H9 (cell line): ENCODE data around the gene INPP5B. TPM values are rescaled to one million over a fixed set of nuclear protein-coding genes. Genes with fewer than 3 reads are reported as not detected.
"Not testable (repeated sequence)": the region's sequence is repeated elsewhere in the genome, so short reads cannot be mapped to it uniquely, and the experiment has no call there.

ENCODE experiments used
- DNase-seq: peaks from one replicate; pipeline ENCODE4 v3.0.0-alpha.2; 2017
- H2AFZ ChIP-seq: one replicate; pipeline ENCODE4 v1.6.1; 2013; ENCODE audit warnings: mild to moderate bottlenecking, low read length, control low read depth, moderate library complexity
- H2AK5ac ChIP-seq: 2 replicates; pipeline ENCODE4 v1.6.1; 2013; ENCODE audit warnings: low read length, control low read depth, mixed read lengths; ENCODE audit not compliant: insufficient read length
- H2BK120ac ChIP-seq: one replicate; pipeline ENCODE4 v1.6.1; 2013; ENCODE audit warnings: low read depth, mild to moderate bottlenecking, low read length, control low read depth, inconsistent platforms; ENCODE audit not compliant: poor library complexity, severe bottlenecking
- H2BK12ac ChIP-seq: 2 replicates; pipeline ENCODE4 v1.6.1; 2013; ENCODE audit warnings: low read length, control low read depth, mixed read lengths, low read depth; ENCODE audit not compliant: insufficient read length
- H2BK15ac ChIP-seq: 2 replicates; pipeline ENCODE4 v1.6.1; 2013; ENCODE audit warnings: low read depth, low read length, control low read depth
- H2BK20ac ChIP-seq: one replicate; pipeline ENCODE4 v1.6.1; 2013; ENCODE audit warnings: low read depth, mild to moderate bottlenecking, low read length, control low read depth, inconsistent platforms; ENCODE audit not compliant: poor library complexity, severe bottlenecking
- H2BK5ac ChIP-seq: 2 replicates; pipeline ENCODE4 v1.6.1; 2013; ENCODE audit warnings: low read length, control low read depth, mixed read lengths; ENCODE audit not compliant: insufficient read length
- H3K14ac ChIP-seq: 2 replicates; pipeline ENCODE4 v1.6.1; 2013; ENCODE audit warnings: low read length, control low read depth; ENCODE audit not compliant: insufficient read depth
- H3K18ac ChIP-seq: 2 replicates; pipeline ENCODE4 v1.6.1; 2013; ENCODE audit warnings: low read depth, mild to moderate bottlenecking, mixed read lengths, low read length, control low read depth; ENCODE audit not compliant: insufficient read length
- H3K23ac ChIP-seq: 2 replicates; pipeline ENCODE4 v1.6.1; 2013; ENCODE audit warnings: low read length, control low read depth, mixed read lengths, low read depth; ENCODE audit not compliant: insufficient read length
- H3K23me2 ChIP-seq: 2 replicates; pipeline ENCODE4 v1.6.1; 2013; ENCODE audit warnings: low read depth, mild to moderate bottlenecking, mixed read lengths, low read length, control low read depth; ENCODE audit not compliant: insufficient read length, poor library complexity, severe bottlenecking
- H3K27ac ChIP-seq: 2 replicates; pipeline ENCODE4 v1.5.1; 2013; ENCODE audit warnings: low read length, control low read depth, mixed read lengths, low read depth; ENCODE audit not compliant: insufficient read length
- H3K27me3 ChIP-seq: 2 replicates; pipeline ENCODE4 v1.6.1; 2013; ENCODE audit warnings: low read length, control low read depth, inconsistent platforms; ENCODE audit not compliant: insufficient read depth
- H3K4ac ChIP-seq: 2 replicates; pipeline ENCODE4 v1.6.1; 2013; ENCODE audit warnings: low read depth, mild to moderate bottlenecking, control low read depth, inconsistent platforms, low read length, moderate library complexity
- H3K4me1 ChIP-seq: 2 replicates; pipeline ENCODE4 v1.6.1; 2013; ENCODE audit warnings: low read length, control low read depth, inconsistent platforms; ENCODE audit not compliant: insufficient read depth
- H3K4me2 ChIP-seq: 2 replicates; pipeline ENCODE4 v1.6.1; 2013; ENCODE audit warnings: low read length, control low read depth, mixed read lengths; ENCODE audit not compliant: insufficient read length, insufficient read depth
- H3K56ac ChIP-seq: 2 replicates; pipeline ENCODE4 v1.6.1; 2013; ENCODE audit warnings: low read depth, mild to moderate bottlenecking, mixed read lengths, low read length, control low read depth; ENCODE audit not compliant: insufficient read length
- H3K79me1 ChIP-seq: 2 replicates; pipeline ENCODE4 v1.6.1; 2013; ENCODE audit warnings: low read depth, mild to moderate bottlenecking, moderate library complexity, low read length, control low read depth, inconsistent platforms; ENCODE audit not compliant: insufficient read depth, poor library complexity, severe bottlenecking
- H3K79me2 ChIP-seq: 2 replicates; pipeline ENCODE4 v1.6.1; 2013; ENCODE audit warnings: low read length, control low read depth, inconsistent platforms; ENCODE audit not compliant: insufficient read depth
- H3K9ac ChIP-seq: 2 replicates; pipeline ENCODE4 v1.6.1; 2013; ENCODE audit warnings: low read length, control low read depth, mixed read lengths; ENCODE audit not compliant: insufficient read length; ENCODE audit errors: extremely low read depth
- H3K9me3 ChIP-seq: one replicate; pipeline ENCODE4 v1.6.1; 2013; ENCODE audit warnings: low read depth, low read length, inconsistent platforms; ENCODE audit not compliant: control insufficient read depth
- H3T11ph ChIP-seq: one replicate; pipeline ENCODE4 v1.6.1; 2013; ENCODE audit warnings: mild to moderate bottlenecking, low read length, control low read depth, inconsistent platforms
- H4K20me1 ChIP-seq: one replicate; pipeline ENCODE4 v1.6.1; 2013; ENCODE audit not compliant: control insufficient read depth, insufficient read length, insufficient read depth
- H4K5ac ChIP-seq: 2 replicates; pipeline ENCODE4 v1.6.1; 2013; ENCODE audit warnings: low read depth, mild to moderate bottlenecking, mixed read lengths, low read length, control low read depth; ENCODE audit not compliant: insufficient read length
- H4K8ac ChIP-seq: replicated peaks from 2 replicates; pipeline ENCODE4 v1.6.1; 2013; ENCODE audit warnings: low read length, control low read depth, mixed read lengths, low read depth; ENCODE audit not compliant: insufficient read length
- H4K91ac ChIP-seq: 2 replicates; pipeline ENCODE4 v1.6.1; 2013; ENCODE audit warnings: low read depth, mild to moderate bottlenecking, moderate library complexity, mixed read lengths, low read length, control low read depth; ENCODE audit not compliant: insufficient read length
- H3K27ac Mint-ChIP-seq, 3 experiments: 2 replicates in 2 of 3; 3 replicates in 1 of 3; pipeline ENCODE4 v1.8.0; 2020 to 2021; ENCODE audit warnings: mixed read lengths in 3 of 3, mild to moderate bottlenecking in 1 of 3, moderate library complexity in 1 of 3
- H3K27me3 Mint-ChIP-seq: 2 replicates; pipeline ENCODE4 v1.8.0; 2021; ENCODE audit warnings: low read depth, mild to moderate bottlenecking, moderate library complexity, mixed read lengths
- H3K36me3 Mint-ChIP-seq, 3 experiments: 2 replicates in 2 of 3; 3 replicates in 1 of 3; pipeline ENCODE4 v1.8.0; 2020 to 2021; ENCODE audit warnings: low read depth in 3 of 3, mixed read lengths in 3 of 3; ENCODE audit not compliant: insufficient read depth in 1 of 3
- H3K4me1 Mint-ChIP-seq, 2 experiments: 2 replicates each; pipeline ENCODE4 v1.8.0; 2020; ENCODE audit warnings: mixed read lengths in 2 of 2
- H3K4me3 Mint-ChIP-seq, 2 experiments: 2 replicates in 1 of 2; 3 replicates in 1 of 2; pipeline ENCODE4 v1.8.0; 2020 to 2021; ENCODE audit warnings: mild to moderate bottlenecking in 2 of 2, mixed read lengths in 2 of 2, moderate library complexity in 1 of 2
- H3K9me3 Mint-ChIP-seq, 2 experiments: 2 replicates in 1 of 2; 3 replicates in 1 of 2; pipeline ENCODE4 v1.8.0; 2020; ENCODE audit warnings: mild to moderate bottlenecking in 2 of 2, mixed read lengths in 2 of 2, moderate library complexity in 1 of 2
- CTCF ChIP-seq: fragments of 200-600 bp; sonication (generic); conservative IDR thresholded peaks from 3 replicates; pipeline ENCODE4 v1.8.0; 2021; ENCODE audit warnings: antibody characterized with exemption, mild to moderate bottlenecking
- WGBS: extraction: QIAGEN DNeasy Blood & Tissue Kit; methylation state at CpG from one replicate; pipeline ENCODE4 v1.1.7; 2013; ENCODE audit warnings: missing lambda C conversion rate, low lambda C conversion rate, mixed read lengths; ENCODE audit not compliant: insufficient read length; ENCODE audit errors: extremely low coverage; 5-methylcytosine and 5-hydroxymethylcytosine counted together
- total RNA-seq: library from RNA; stranded (reverse); gene quantifications from 2 replicates; pipeline ENCODE4 v1.2.1, GENCODE V29; 2021

Gene INPP5B
- total RNA-seq, 1 experiment from 2014 or later: 28.2 TPM

DNA sequence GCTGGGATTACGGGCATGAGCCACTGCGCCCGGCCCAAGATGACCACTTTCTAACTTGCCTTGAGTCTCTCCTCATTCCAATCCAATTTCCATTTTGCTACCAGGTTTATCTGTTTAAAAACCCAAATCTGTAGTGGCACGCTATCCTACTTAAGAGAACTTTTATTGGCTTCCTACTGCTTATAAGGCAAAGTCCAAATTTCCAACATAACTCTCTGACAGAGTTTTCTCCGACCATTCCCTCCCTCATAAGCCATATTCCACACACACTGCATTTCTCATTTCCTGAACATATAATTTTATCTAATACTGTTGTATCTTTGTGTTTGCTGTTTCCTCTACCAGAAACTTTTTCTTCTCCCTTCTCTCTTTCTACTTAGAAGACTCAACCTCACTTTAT is 27.7 kb upstream of the INPP5B start:
- Histone ChIP-seq H2BK20ac (no peak overlapping the region), H3K14ac (no peak overlapping the region), H4K8ac (no peak overlapping the region), H2AK5ac (no peak overlapping the region), H2BK120ac (no peak overlapping the region), H3K4me2 (no peak overlapping the region), H4K5ac (no peak overlapping the region), H3K18ac (no peak overlapping the region), H4K91ac (no peak overlapping the region), H4K20me1 (no peaks in the 10 kb centered on the region), H3K79me1 (no peaks in the 10 kb centered on the region), H2BK12ac (no peak overlapping the region), H3K56ac (no peak overlapping the region), H3K23me2 (no peaks in the 10 kb centered on the region), H3K9ac (no peak overlapping the region), H3T11ph (no peak overlapping the region), H3K4ac (no peak overlapping the region), H2BK15ac (no peak overlapping the region), H3K23ac (no peak overlapping the region), H3K27me3 (no peaks in the 10 kb centered on the region), H2AFZ (no peak overlapping the region), H2BK5ac (no peak overlapping the region), H3K79me2 (no peaks in the 10 kb centered on the region), H3K4me1 (no peaks in the 10 kb centered on the region), H3K27ac (no peak overlapping the region), H3K9me3 (no peaks in the 10 kb centered on the region)
- H3K27ac Mint-ChIP-seq: no peak overlapping the region
- TF ChIP-seq CTCF: no peak
- no peak overlapping the region for H3K4me3 Mint-ChIP-seq
- no peaks in the 10 kb centered on the region for H3K4me1 Mint-ChIP-seq
- no CpG with 5 or more reads among the region's 5 CpGs for WGBS
- no peaks in the 10 kb centered on the region for H3K27me3 Mint-ChIP-seq
- H3K36me3 Mint-ChIP-seq: peaks cover 67 to 100% (median 88%) of the 10 kb centered on the region in 3 experiments
- DNase-seq: no peak
- peaks cover 0 to 5% of the 10 kb centered on the region in 2 experiments; a peak in 2 of 5 replicates for H3K9me3 Mint-ChIP-seq

DNA sequence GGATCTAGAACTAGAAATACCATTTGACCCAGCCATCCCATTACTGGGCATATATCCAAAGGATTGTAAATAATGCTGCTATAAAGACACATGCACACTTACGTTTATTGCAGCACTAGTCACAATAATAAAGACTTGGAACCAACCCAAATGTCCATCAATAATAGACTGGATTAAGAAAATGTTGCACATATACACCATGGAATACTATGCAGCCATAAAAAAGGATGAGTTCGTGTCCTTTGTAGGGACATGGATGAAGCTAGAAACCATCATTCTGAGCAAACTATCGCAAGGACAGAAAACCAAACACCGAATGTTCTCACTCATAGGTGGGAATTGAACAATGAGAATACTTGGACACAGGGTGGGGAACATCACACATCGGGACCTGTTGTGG is 26.8 kb upstream of the INPP5B start:
- H3K56ac ChIP-seq, H2BK20ac ChIP-seq, H3K4me2 ChIP-seq, DNase-seq, H2BK120ac ChIP-seq, H4K5ac ChIP-seq, H3K18ac ChIP-seq, H2AFZ ChIP-seq, H3K27me3 Mint-ChIP-seq, H3K27me3 ChIP-seq, H2BK12ac ChIP-seq, H3K14ac ChIP-seq, H2AK5ac ChIP-seq, H4K8ac ChIP-seq, H3K4me3 Mint-ChIP-seq, H3K4ac ChIP-seq, H3K9me3 Mint-ChIP-seq, H3K27ac ChIP-seq, H3T11ph ChIP-seq, H3K79me2 ChIP-seq, H3K79me1 ChIP-seq, H4K20me1 ChIP-seq, H3K23me2 ChIP-seq, H3K9ac ChIP-seq, H3K9me3 ChIP-seq, H4K91ac ChIP-seq, H2BK5ac ChIP-seq, H3K23ac ChIP-seq, H3K4me1 ChIP-seq, H3K4me1 Mint-ChIP-seq, H3K27ac Mint-ChIP-seq, H2BK15ac ChIP-seq: not testable (repeated sequence)
- peaks cover 63 to 100% (median 88%) of the 10 kb centered on the region in 3 experiments for H3K36me3 Mint-ChIP-seq
- WGBS: no CpG with 5 or more reads among the region's 5 CpGs
